SK-N-SH (cell line): ENCODE measurements around the gene ASB3. TPM values are rescaled to one million over a fixed set of nuclear protein-coding genes. Genes with fewer than 3 reads are reported as not detected.

Source experiments
- CTCF ChIA-PET: fragments of 300-600, 350-600 bp; formaldehyde crosslinking; extraction: SDS; loops from one replicate; lab custom pipeline; 2021; lab: Yijun Ruan, JAX
- POLR2A ChIA-PET: fragments of 350-600 bp; sonication (Branson Sonifier 250); formaldehyde crosslinking; extraction: SDS; loops from one replicate; lab custom pipeline; 2020; ENCODE audit warnings: antibody characterized with exemption, inconsistent platforms; lab: Yijun Ruan, JAX
- DNase-seq: peaks from one replicate; pipeline ENCODE4 v3.0.0; 2012
- H2AFZ ChIP-seq: fragments of 200-600 bp; sonication (generic); 2 replicates; pipeline ENCODE4 v1.8.1; 2016; ENCODE audit warnings: antibody characterized with exemption, mild to moderate bottlenecking, low read depth
- H3F3A ChIP-seq: fragments of 200-600 bp; sonication (generic); replicated peaks from 2 replicates; pipeline ENCODE3; 2016; ENCODE audit warnings: antibody characterized with exemption, mild to moderate bottlenecking; ENCODE audit not compliant: insufficient read depth
- H3K27ac ChIP-seq, 2 experiments: fragments of 200-500 bp in 1 of 2; fragments of 200-600 bp in 1 of 2; sonication (Bioruptor generic) in 1 of 2; sonication (generic), shearing (Covaris generic) in 1 of 2; 2 replicates each; pipeline versions ENCODE4 v1.5.1 to v1.6.1; 2014 to 2016; ENCODE audit warnings: low read depth in 2 of 2, inconsistent platforms in 1 of 2, low read length in 1 of 2, mild to moderate bottlenecking in 1 of 2, mixed read lengths in 1 of 2
- H3K27me3 ChIP-seq: fragments of 200-600 bp; sonication (generic), shearing (Covaris generic); 2 replicates; pipeline ENCODE4 v1.6.1; 2016; ENCODE audit warnings: mixed run types; ENCODE audit not compliant: insufficient read depth
- H3K36me3 ChIP-seq, 2 experiments: fragments of 200-500 bp in 1 of 2; fragments of 200-600 bp in 1 of 2; sonication (Bioruptor generic) in 1 of 2; sonication (generic) in 1 of 2; replicated peaks in 1 of 2; 2 replicates each; pipeline versions ENCODE3 to v1.5.1; 2014 to 2016; ENCODE audit warnings: low read length in 1 of 2, mild to moderate bottlenecking in 1 of 2; ENCODE audit not compliant: insufficient read depth in 2 of 2, control insufficient read depth in 1 of 2
- H3K4me1 ChIP-seq, 2 experiments: fragments of 200-500 bp in 1 of 2; fragments of 200-600 bp in 1 of 2; sonication (Bioruptor generic) in 1 of 2; sonication (generic), shearing (Covaris generic) in 1 of 2; 2 replicates each; pipeline versions ENCODE4 v1.5.1 to v1.6.1; 2014 to 2016; ENCODE audit warnings: low read depth in 1 of 2, low read length in 1 of 2, mixed run types in 1 of 2; ENCODE audit not compliant: insufficient read depth in 2 of 2, control insufficient read depth in 1 of 2
- H3K4me2 ChIP-seq: fragments of 200-600 bp; sonication (generic), shearing (Covaris generic); 2 replicates; pipeline ENCODE4 v1.6.1; 2017; ENCODE audit warnings: mixed run types
- H3K4me3 ChIP-seq, 2 experiments: fragments of 200-500 bp in 1 of 2; fragments of 200-600 bp in 1 of 2; sonication (Bioruptor generic) in 1 of 2; sonication (generic), shearing (Covaris generic) in 1 of 2; 2 replicates each; pipeline versions ENCODE4 v1.5.1 to v1.8.1; 2014 to 2016; ENCODE audit warnings: low read depth in 2 of 2, inconsistent platforms in 1 of 2, low read length in 1 of 2, mild to moderate bottlenecking in 1 of 2, mixed read lengths in 1 of 2, moderate library complexity in 1 of 2
- H3K79me2 ChIP-seq: fragments of 200-600 bp; sonication (generic); 2 replicates; pipeline ENCODE4 v1.8.1; 2017; ENCODE audit warnings: mild to moderate bottlenecking; ENCODE audit not compliant: insufficient read depth
- H3K9ac ChIP-seq: fragments of 200-600 bp; sonication (generic); 2 replicates; pipeline ENCODE4 v1.6.1; 2017; ENCODE audit warnings: mixed run types
- H3K9me2 ChIP-seq: fragments of 200-600 bp; sonication (generic); 2 replicates; pipeline ENCODE4 v1.6.1; 2017; ENCODE audit warnings: mixed run types
- H3K9me3 ChIP-seq: fragments of 200-600 bp; sonication (generic); 2 replicates; pipeline ENCODE4 v1.6.1; 2017; ENCODE audit warnings: mixed run types, mild to moderate bottlenecking, moderate library complexity
- H4K20me1 ChIP-seq: fragments of 200-600 bp; sonication (generic); 2 replicates; pipeline ENCODE4 v1.6.1; 2017; ENCODE audit warnings: mild to moderate bottlenecking, mixed run types; ENCODE audit not compliant: insufficient read depth
- CHD2 ChIP-seq: fragments of 150-350 bp; IDR thresholded peaks from 2 replicates; pipeline ENCODE4 v1.6.1; 2018; ENCODE audit warnings: low read length; ENCODE audit not compliant: partially characterized antibody
- ELF1 ChIP-seq: IDR thresholded peaks from 2 replicates; pipeline ENCODE4 v1.4.0; 2012
- FOSL2 ChIP-seq: IDR thresholded peaks from 2 replicates; pipeline ENCODE4 v1.4.0; 2012; ENCODE audit warnings: low read depth, mild to moderate bottlenecking, moderate library complexity, borderline replicate concordance
- FOXJ3 ChIP-seq: sonication (generic); formaldehyde crosslinking; IDR thresholded peaks from 2 replicates; pipeline ENCODE4 v1.5.1; 2020; ENCODE audit warnings: mild to moderate bottlenecking, missing genetic modification reagents
- GABPA ChIP-seq: IDR thresholded peaks from 2 replicates; pipeline ENCODE4 v1.4.0; 2012; ENCODE audit warnings: low read depth, mild to moderate bottlenecking
- JUND ChIP-seq: IDR thresholded peaks from 2 replicates; pipeline ENCODE4 v1.4.0; 2012
- MEF2A ChIP-seq: IDR thresholded peaks from 2 replicates; pipeline ENCODE4 v1.4.0; 2012; ENCODE audit warnings: low read depth, borderline replicate concordance
- NFIC ChIP-seq: IDR thresholded peaks from 2 replicates; pipeline ENCODE4 v1.4.0; 2012; ENCODE audit warnings: borderline replicate concordance
- POLR2AphosphoS5 ChIP-seq: IDR thresholded peaks from 2 replicates; pipeline ENCODE4 v1.6.1; 2012; ENCODE audit warnings: low read depth, low read length
- RCOR1 ChIP-seq: fragments of 150-350 bp; IDR thresholded peaks from 2 replicates; pipeline ENCODE4 v1.6.1; 2017; ENCODE audit warnings: antibody characterized with exemption, low read length
- RFX5 ChIP-seq: IDR thresholded peaks from 2 replicates; pipeline ENCODE4 v1.6.1; 2012; ENCODE audit warnings: mild to moderate bottlenecking, improper control_type of control experiment, low read length
- TEAD4 ChIP-seq: IDR thresholded peaks from 2 replicates; pipeline ENCODE4 v1.4.0; 2012; ENCODE audit warnings: mild to moderate bottlenecking, borderline replicate concordance; ENCODE audit not compliant: insufficient read depth
- WGBS: methylation state at CpG from one replicate; pipeline ENCODE4 v1.1.6; 2017; ENCODE audit warnings: low lambda C conversion rate; 5-methylcytosine and 5-hydroxymethylcytosine counted together
- polyA plus RNA-seq, 3 experiments: library from polyadenylated mRNA; depleted of rRNA; stranded (reverse); fragments of >200 nt; gene quantifications; 2 replicates each; pipeline ENCODE4 v1.2.3, GENCODE V29; 2012
- TF ChIP-seq, protein P1 (sequence below): fragments of 200-600 bp; sonication (generic); IDR thresholded peaks from 2 replicates; pipeline ENCODE4 v1.6.1; 2017; ENCODE audit warnings: antibody characterized with exemption, mild to moderate bottlenecking, moderate library complexity
- TF ChIP-seq, protein P2 (sequence below): fragments of 150-350 bp; IDR thresholded peaks from 2 replicates; pipeline ENCODE4 v1.6.1; 2016; ENCODE audit warnings: mild to moderate bottlenecking, low read depth, low read length
- TF ChIP-seq, protein P3 (sequence below): IDR thresholded peaks from 2 replicates; pipeline ENCODE4 v1.4.0; 2012; ENCODE audit warnings: low read depth, borderline replicate concordance

Gene ASB3
- polyA plus RNA-seq, 1 of the 3 experiments (the other 2 are of a cell fraction): 16.2 TPM

DNA sequence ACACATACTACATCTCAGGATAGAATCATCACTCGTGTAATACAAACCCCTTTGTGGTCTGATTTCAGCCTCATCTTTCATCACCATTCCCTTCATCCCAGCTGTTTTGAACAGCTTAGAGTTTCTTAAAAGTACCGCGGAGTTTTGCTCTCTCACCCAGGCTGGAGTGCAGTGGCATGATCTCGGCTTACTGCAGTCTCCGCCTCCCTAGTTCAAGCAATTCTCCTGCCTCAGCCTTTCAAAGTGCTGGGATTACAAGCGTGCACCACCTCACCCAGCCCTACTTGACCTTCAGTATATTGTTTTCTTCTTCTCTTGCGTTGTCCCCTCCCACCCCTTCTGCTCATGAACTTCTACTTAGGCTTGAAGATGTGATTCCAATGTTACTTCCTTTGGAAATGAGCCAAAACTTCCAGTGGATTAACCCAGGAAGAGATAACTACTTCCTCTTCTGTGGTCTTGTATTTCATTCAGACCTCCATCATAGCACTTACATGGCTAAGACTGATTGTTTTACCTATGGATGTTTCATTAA is 15.9 kb upstream of the ASB3 start (continued):
- no peak for TF ChIP-seq CHD2
- TF ChIP-seq, protein P1, sequence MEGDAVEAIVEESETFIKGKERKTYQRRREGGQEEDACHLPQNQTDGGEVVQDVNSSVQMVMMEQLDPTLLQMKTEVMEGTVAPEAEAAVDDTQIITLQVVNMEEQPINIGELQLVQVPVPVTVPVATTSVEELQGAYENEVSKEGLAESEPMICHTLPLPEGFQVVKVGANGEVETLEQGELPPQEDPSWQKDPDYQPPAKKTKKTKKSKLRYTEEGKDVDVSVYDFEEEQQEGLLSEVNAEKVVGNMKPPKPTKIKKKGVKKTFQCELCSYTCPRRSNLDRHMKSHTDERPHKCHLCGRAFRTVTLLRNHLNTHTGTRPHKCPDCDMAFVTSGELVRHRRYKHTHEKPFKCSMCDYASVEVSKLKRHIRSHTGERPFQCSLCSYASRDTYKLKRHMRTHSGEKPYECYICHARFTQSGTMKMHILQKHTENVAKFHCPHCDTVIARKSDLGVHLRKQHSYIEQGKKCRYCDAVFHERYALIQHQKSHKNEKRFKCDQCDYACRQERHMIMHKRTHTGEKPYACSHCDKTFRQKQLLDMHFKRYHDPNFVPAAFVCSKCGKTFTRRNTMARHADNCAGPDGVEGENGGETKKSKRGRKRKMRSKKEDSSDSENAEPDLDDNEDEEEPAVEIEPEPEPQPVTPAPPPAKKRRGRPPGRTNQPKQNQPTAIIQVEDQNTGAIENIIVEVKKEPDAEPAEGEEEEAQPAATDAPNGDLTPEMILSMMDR: no peak
- TF ChIP-seq TEAD4: no peak
- TF ChIP-seq, all 33 proteins: peak for 0

DNA sequence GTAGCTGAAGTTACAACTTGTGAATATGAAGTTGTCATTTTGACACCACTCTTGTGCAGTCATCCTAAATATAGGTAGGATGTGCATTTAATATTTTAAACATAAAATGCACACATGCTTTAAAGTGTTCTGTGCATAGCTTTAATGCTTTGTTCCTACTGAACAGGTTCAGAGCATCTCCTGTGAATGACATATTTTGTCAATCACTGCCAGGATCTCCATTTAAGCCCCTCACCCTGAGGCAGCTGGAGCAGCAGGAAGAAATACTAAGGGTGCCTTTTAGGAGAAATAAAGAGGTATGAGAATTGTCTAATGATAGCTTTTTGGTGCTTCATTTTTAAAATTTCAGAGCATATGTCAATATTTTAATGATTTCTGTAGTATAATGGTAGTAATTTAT is 14.8 kb upstream of the ASB3 start:
- H3K4me1 ChIP-seq: no peaks in the 10 kb centered on the region
- H3K9me2 ChIP-seq: no peaks in the 10 kb centered on the region
- H3K27ac ChIP-seq: no peak overlapping the region
- H3K4me3 ChIP-seq: no peak overlapping the region
- ChIA-PET CTCF (no interaction called here), POLR2A (no interaction called here)
- no peak for TF ChIP-seq TEAD4
- TF ChIP-seq, protein P2, sequence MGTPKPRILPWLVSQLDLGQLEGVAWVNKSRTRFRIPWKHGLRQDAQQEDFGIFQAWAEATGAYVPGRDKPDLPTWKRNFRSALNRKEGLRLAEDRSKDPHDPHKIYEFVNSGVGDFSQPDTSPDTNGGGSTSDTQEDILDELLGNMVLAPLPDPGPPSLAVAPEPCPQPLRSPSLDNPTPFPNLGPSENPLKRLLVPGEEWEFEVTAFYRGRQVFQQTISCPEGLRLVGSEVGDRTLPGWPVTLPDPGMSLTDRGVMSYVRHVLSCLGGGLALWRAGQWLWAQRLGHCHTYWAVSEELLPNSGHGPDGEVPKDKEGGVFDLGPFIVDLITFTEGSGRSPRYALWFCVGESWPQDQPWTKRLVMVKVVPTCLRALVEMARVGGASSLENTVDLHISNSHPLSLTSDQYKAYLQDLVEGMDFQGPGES: no peak
- TF ChIP-seq JUND: no peak
- TF ChIP-seq FOSL2: no peak
- TF ChIP-seq, protein P1: no peak
- no peak for TF ChIP-seq MEF2A
- TF ChIP-seq RFX5: no peak
- TF ChIP-seq ELF1: no peak
- H3K36me3 ChIP-seq: peaks cover 72 to 87% of the 10 kb centered on the region in 2 experiments
- no peak overlapping the region for H3K4me2 ChIP-seq
- H3K79me2 ChIP-seq: no peaks in the 10 kb centered on the region
- DNase-seq: no peak
- no peaks in the 10 kb centered on the region for H3K27me3 ChIP-seq
- no peaks in the 10 kb centered on the region for H3K9me3 ChIP-seq
- no peaks in the 10 kb centered on the region for H4K20me1 ChIP-seq
- H3K9ac ChIP-seq: no peak overlapping the region
- peaks cover 14% of the 10 kb centered on the region for H3F3A ChIP-seq
- no peak overlapping the region for H2AFZ ChIP-seq

DNA sequence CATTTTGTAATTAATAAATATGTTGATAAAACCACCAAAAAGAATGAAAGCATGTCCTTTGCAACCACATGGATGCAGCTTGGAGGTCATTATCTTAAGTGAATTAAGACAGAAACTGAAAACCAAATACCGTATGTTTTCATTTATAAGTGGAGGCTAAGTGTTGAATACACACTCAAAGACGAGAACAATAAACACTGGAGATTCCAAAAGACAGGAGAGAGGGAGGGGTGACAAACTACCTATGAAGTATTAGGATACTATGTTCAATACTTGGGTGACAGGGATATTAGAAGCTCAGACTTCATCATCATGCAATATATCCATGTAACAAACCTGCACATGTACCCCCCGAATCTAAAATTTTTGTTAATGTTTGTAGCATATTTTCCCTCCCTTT is 7.1 kb upstream of the ASB3 start:
- H3K4me3 ChIP-seq: no peak overlapping the region
- H3K36me3 ChIP-seq: peaks cover 37 to 52% of the 10 kb centered on the region in 2 experiments
- no peaks in the 10 kb centered on the region for H3K9me3 ChIP-seq
- H3K4me2 ChIP-seq: no peak overlapping the region
- no peak overlapping the region for H3K9ac ChIP-seq
- no peak overlapping the region for H2AFZ ChIP-seq
- ChIA-PET CTCF (no interaction called here), POLR2A (no interaction called here)
- H3K27ac ChIP-seq: no peak overlapping the region
- H3K79me2 ChIP-seq: peaks cover 58% of the 10 kb centered on the region
- no peaks in the 10 kb centered on the region for H3K4me1 ChIP-seq
- peaks cover 12% of the 10 kb centered on the region for H4K20me1 ChIP-seq
- H3F3A ChIP-seq: peaks cover 2% of the 10 kb centered on the region
- WGBS: 87% methylated on average over 3 of the region's 3 CpGs
- no peak for DNase-seq
- no peaks in the 10 kb centered on the region for H3K27me3 ChIP-seq
- no peaks in the 10 kb centered on the region; the same call in 1 of the 2 replicates for H3K9me2 ChIP-seq
- TF ChIP-seq, protein P3, sequence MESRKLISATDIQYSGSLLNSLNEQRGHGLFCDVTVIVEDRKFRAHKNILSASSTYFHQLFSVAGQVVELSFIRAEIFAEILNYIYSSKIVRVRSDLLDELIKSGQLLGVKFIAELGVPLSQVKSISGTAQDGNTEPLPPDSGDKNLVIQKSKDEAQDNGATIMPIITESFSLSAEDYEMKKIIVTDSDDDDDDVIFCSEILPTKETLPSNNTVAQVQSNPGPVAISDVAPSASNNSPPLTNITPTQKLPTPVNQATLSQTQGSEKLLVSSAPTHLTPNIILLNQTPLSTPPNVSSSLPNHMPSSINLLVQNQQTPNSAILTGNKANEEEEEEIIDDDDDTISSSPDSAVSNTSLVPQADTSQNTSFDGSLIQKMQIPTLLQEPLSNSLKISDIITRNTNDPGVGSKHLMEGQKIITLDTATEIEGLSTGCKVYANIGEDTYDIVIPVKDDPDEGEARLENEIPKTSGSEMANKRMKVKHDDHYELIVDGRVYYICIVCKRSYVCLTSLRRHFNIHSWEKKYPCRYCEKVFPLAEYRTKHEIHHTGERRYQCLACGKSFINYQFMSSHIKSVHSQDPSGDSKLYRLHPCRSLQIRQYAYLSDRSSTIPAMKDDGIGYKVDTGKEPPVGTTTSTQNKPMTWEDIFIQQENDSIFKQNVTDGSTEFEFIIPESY: no peak
- TF ChIP-seq TEAD4: no peak
- no peak for TF ChIP-seq POLR2AphosphoS5
- TF ChIP-seq FOXJ3 (CRISPR knock-in tag): no peak
- TF ChIP-seq, protein P1: no peak
- no peak for TF ChIP-seq NFIC
- TF ChIP-seq GABPA: no peak
- no peak for TF ChIP-seq RCOR1
